ENCODE results near the gene C11orf91.

GRCh38 chr11:33652930-33653329, 47.7 kb downstream of the C11orf91 start:
- TF ChIP-seq ZNF274 (IDR thresholded peaks at IDR 0.05; ENCODE audit: low read depth, low read length) (no peak), YY1 (IDR thresholded peaks at IDR 0.05; ENCODE audit: insufficient read depth, insufficient read length) (no peak)
